HG02678 (cell line): ENCODE data around the gene NT5C3B.
"Not testable (repeated sequence)": the region's sequence is repeated elsewhere in the genome, so short reads cannot be mapped to it uniquely, and the experiment has no call there.

Experiments
- ATAC-seq: cut with Tn5 transposase; IDR thresholded peaks from one replicate; pipeline ENCODE4 v1.9.1; 2021; ENCODE audit warnings: mild to moderate bottlenecking, moderate library complexity; ENCODE audit not compliant: unreplicated experiment

The NT5C3B gene

GRCh38 chr17:41785091-41785858 lies 50.8 kb downstream of the NT5C3B start:
- no peak for ATAC-seq

- no peak for ATAC-seq
Observed at GRCh38 chr17:41784207-41784744, 51.8 kb downstream of the NT5C3B start.

- ATAC-seq = no peak
Observed at GRCh38 chr17:41782142-41782541, 53.9 kb downstream of the NT5C3B start.

GRCh38 chr17:41781404-41782110 lies 54.5 kb downstream of the NT5C3B start:
- ATAC-seq = no peak

GRCh38 chr17:41779954-41780353 lies 56.1 kb downstream of the NT5C3B start:
- ATAC-seq = no peak

GRCh38 chr17:41777574-41778188 lies 58.4 kb downstream of the NT5C3B start:
- ATAC-seq = no peak

- ATAC-seq = no peak
Observed at GRCh38 chr17:41777157-41777573, 58.9 kb downstream of the NT5C3B start.

GRCh38 chr17:41776262-41776900 lies 59.7 kb downstream of the NT5C3B start:
- not testable (repeated sequence) for ATAC-seq

GRCh38 chr17:41775394-41776226 lies 60.4 kb downstream of the NT5C3B start:
- ATAC-seq = no peak
